ENCODE results near the gene LPO.

Gene LPO

DNA sequence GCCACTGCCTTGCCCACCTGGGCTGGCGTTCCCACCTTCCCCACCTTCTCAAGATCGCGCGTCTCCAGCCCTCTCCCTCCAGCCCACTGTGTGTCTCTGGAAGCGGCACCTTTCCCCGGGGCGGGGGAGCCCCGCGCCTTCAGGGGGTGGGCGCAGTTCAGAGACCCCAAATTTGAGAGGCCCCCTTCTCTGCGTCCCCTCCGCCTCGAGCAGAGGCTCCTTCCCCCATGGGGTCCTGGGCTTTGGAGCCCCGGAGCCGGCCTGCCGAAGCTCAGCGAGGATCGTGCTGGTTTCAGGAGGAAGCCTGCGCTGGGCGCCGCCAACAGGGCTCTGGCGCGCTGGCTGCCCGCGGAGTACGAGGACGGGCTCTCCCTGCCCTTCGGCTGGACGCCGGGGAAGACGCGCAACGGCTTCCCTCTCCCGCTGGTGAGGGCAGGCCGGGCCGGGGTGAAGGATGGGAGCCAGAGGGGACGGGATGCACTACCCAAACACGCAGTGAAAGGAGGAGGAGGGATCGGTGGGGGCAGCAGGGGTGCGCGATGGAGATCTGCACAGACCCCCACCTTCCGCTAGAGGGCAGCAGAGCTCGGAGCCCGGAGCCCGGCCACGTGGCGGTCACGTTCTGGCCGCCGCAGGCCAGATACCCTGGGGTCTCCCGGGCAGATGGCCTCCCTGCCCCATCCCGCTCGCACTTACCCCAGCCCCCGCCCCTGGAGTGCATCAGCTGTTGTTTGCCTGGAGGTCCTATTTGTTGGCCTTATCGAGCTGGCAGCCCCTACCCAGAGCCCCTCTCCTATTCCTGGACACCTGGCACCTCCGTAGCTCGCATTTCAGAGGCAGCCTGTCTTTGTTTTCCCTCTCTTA lies 11.1 kb downstream of the LPO start:
- Histone ChIP-seq H3K27me3 (peaks cover 67% of the 10 kb centered on the region), H3K27ac (no peak overlapping the region), H3K4me3 (ENCODE audit: low read depth in 1 of 2, low read length in 1 of 2) (peak overlapping the region; percentile 46 to 59), H3K9me3 (no peaks in the 10 kb centered on the region), H3K36me3 (no peaks in the 10 kb centered on the region), H3K4me1 (ENCODE audit: control insufficient read depth in 1 of 2, insufficient read depth in 1 of 2, low read depth in 1 of 2, low read length in 1 of 2) (peaks cover 15 to 17% of the 10 kb centered on the region in 2 experiments)
- TF ChIP-seq, protein P1, sequence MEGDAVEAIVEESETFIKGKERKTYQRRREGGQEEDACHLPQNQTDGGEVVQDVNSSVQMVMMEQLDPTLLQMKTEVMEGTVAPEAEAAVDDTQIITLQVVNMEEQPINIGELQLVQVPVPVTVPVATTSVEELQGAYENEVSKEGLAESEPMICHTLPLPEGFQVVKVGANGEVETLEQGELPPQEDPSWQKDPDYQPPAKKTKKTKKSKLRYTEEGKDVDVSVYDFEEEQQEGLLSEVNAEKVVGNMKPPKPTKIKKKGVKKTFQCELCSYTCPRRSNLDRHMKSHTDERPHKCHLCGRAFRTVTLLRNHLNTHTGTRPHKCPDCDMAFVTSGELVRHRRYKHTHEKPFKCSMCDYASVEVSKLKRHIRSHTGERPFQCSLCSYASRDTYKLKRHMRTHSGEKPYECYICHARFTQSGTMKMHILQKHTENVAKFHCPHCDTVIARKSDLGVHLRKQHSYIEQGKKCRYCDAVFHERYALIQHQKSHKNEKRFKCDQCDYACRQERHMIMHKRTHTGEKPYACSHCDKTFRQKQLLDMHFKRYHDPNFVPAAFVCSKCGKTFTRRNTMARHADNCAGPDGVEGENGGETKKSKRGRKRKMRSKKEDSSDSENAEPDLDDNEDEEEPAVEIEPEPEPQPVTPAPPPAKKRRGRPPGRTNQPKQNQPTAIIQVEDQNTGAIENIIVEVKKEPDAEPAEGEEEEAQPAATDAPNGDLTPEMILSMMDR (IDR thresholded peaks at IDR 0.05) = peak; percentile 88

GRCh38 chr17:58250344-58251011 lies 12.1 kb downstream of the LPO start:
- Histone ChIP-seq H3K27ac (no peak overlapping the region), H3K9me3 (no peaks in the 10 kb centered on the region), H3K27me3 (peaks cover 67% of the 10 kb centered on the region), H3K36me3 (no peaks in the 10 kb centered on the region), H3K4me1 (ENCODE audit: control insufficient read depth in 1 of 2, insufficient read depth in 1 of 2, low read depth in 1 of 2, low read length in 1 of 2) (peaks cover 15 to 17% of the 10 kb centered on the region in 2 experiments), H3K4me3 (ENCODE audit: low read depth in 1 of 2, low read length in 1 of 2) (no peak overlapping the region)
- TF ChIP-seq, protein P1 (IDR thresholded peaks at IDR 0.05) = no peak

DNA sequence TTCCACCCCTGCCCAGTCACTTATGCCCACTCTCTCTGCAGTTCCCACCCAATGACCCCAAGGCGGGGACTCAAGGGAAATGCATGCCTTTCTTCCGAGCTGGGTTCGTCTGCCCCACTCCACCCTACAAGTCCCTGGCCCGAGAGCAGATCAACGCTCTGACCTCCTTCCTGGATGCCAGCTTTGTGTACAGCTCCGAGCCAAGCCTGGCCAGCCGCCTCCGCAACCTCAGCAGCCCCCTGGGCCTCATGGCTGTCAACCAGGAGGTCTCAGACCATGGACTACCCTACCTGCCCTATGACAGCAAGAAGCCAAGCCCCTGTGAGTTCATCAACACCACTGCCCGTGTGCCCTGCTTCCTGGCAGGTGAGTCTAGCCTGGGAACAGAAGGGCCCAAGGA lies 13.8 kb downstream of the LPO start:
- H3K4me3 ChIP-seq (ENCODE audit: low read depth in 1 of 2, low read length in 1 of 2) = no peak overlapping the region
- peaks cover 68% of the 10 kb centered on the region for H3K27me3 ChIP-seq
- TF ChIP-seq, protein P1 (IDR thresholded peaks at IDR 0.05) = no peak
- no peaks in the 10 kb centered on the region for H3K9me3 ChIP-seq
- no peak overlapping the region for H3K27ac ChIP-seq
- H3K4me1 ChIP-seq (ENCODE audit: control insufficient read depth in 1 of 2, insufficient read depth in 1 of 2, low read depth in 1 of 2, low read length in 1 of 2) = peaks cover 15 to 17% of the 10 kb centered on the region in 2 experiments
- H3K36me3 ChIP-seq = no peaks in the 10 kb centered on the region

GRCh38 chr17:58253082-58253481 lies 14.7 kb downstream of the LPO start:
- no peaks in the 10 kb centered on the region for H3K36me3 ChIP-seq
- TF ChIP-seq, protein P1 (IDR thresholded peaks at IDR 0.05) = no peak
- peaks cover 78% of the 10 kb centered on the region for H3K27me3 ChIP-seq
- peaks cover 10 to 11% of the 10 kb centered on the region in 2 experiments for H3K4me1 ChIP-seq (ENCODE audit: control insufficient read depth in 1 of 2, insufficient read depth in 1 of 2, low read depth in 1 of 2, low read length in 1 of 2)
- H3K9me3 ChIP-seq = no peaks in the 10 kb centered on the region
- no peak overlapping the region for H3K4me3 ChIP-seq (ENCODE audit: low read depth in 1 of 2, low read length in 1 of 2)
- H3K27ac ChIP-seq = no peak overlapping the region

GRCh38 chr17:58254803-58255202 lies 16.4 kb downstream of the LPO start:
- TF ChIP-seq, protein P1 (IDR thresholded peaks at IDR 0.05) = no peak
- Histone ChIP-seq H3K27ac (no peak overlapping the region), H3K36me3 (no peaks in the 10 kb centered on the region), H3K4me3 (ENCODE audit: low read depth in 1 of 2, low read length in 1 of 2) (no peak overlapping the region), H3K9me3 (no peaks in the 10 kb centered on the region), H3K27me3 (peaks cover 80% of the 10 kb centered on the region), H3K4me1 (ENCODE audit: control insufficient read depth in 1 of 2, insufficient read depth in 1 of 2, low read depth in 1 of 2, low read length in 1 of 2) (peaks cover 2% of the 10 kb centered on the region in 2 experiments)

Data from neutrophil (primary cell).